Placental epithelial cell (primary cell): ENCODE results near the gene NDST4. TPM values are rescaled to one million over a fixed set of nuclear protein-coding genes. Genes with fewer than 3 reads are reported as not detected.

Experiments used
- small RNA-seq: library from RNA; depleted of rRNA; stranded (forward); fragments of <200 nt; gene quantifications from one replicate; pipeline ENCODE3, GENCODE V24; 2012
- total RNA-seq: library from RNA; depleted of rRNA; stranded (reverse); fragments of >200 nt; gene quantifications from 2 replicates; pipeline ENCODE4 v1.2.3, GENCODE V29; 2012

Gene NDST4
- not detected in 2 replicates for total RNA-seq

GRCh38 chr4:115113506-115114106 is at the start of gene NDST4:
NDST4 (minus strand) TSS chr4:115113620; CDS start chr4:115077036, 36,584 bp downstream.

Small RNAs within 50 kb of the gene (small RNA-seq; reads per million reads assigned to genes)
- not detected for gene RN7SL808P
